ENCODE results near the gene PDE1A. TPM values are rescaled to one million over a fixed set of nuclear protein-coding genes. Genes with fewer than 3 reads are reported as not detected.

The PDE1A gene
- total RNA-seq, 4 donors from 2014 or later, result 72.3 to 101 (median 85.7) TPM

GRCh38 chr2:182248362-182248761, 178.5 kb downstream of the PDE1A start:
- Histone ChIP-seq H3K9me3 (no peaks in the 10 kb centered on the region), H3K27me3 (no peaks in the 10 kb centered on the region), H3K27ac (peak overlapping the region in 2 of 3 donors; percentile 15 to 44), H3K4me1 (peaks cover 7 to 18% of the 10 kb centered on the region in 2 donors), H3K36me3 (no peaks in the 10 kb centered on the region), H3K4me3 (replicated peaks in 1 of 3) (no peak overlapping the region)
- DNase-seq, result no peak
- no peak for TF ChIP-seq POLR2A (IDR thresholded peaks at IDR 0.05)
- TF ChIP-seq CTCF (IDR thresholded peaks at IDR 0.05), result no peak
- WGBS, 2 donors, result 70 to 72% methylated on average over 6 of the region's 6 CpGs
- intact Hi-C loops (cut with DNase I), result no loop called here

- DNase-seq, result no peak
- H3K36me3 ChIP-seq, result no peaks in the 10 kb centered on the region
- H3K27me3 ChIP-seq, result no peaks in the 10 kb centered on the region
- WGBS, 2 donors, result 82 to 92% methylated on average over 1 of the region's 1 CpG
- H3K4me1 ChIP-seq, result peaks cover 7 to 18% of the 10 kb centered on the region in 2 donors
- TF ChIP-seq CTCF (IDR thresholded peaks at IDR 0.05) (no peak), POLR2A (IDR thresholded peaks at IDR 0.05) (no peak)
- no peaks in the 10 kb centered on the region for H3K9me3 ChIP-seq
- intact Hi-C loops (cut with DNase I), result no loop called here
- no peak overlapping the region for H3K27ac ChIP-seq
- H3K4me3 ChIP-seq (replicated peaks in 1 of 3), result no peak overlapping the region
These were observed 179.0 kb downstream of the PDE1A start for GRCh38 chr2:182247831-182248230.

GRCh38 chr2:182245963-182246362, 180.9 kb downstream of the PDE1A start:
- H3K27me3 ChIP-seq, result no peaks in the 10 kb centered on the region
- no peaks in the 10 kb centered on the region for H3K9me3 ChIP-seq
- intact Hi-C loops (cut with DNase I), result no loop called here
- TF ChIP-seq POLR2A (IDR thresholded peaks at IDR 0.05) (no peak), CTCF (IDR thresholded peaks at IDR 0.05) (no peak)
- no peak for DNase-seq
- H3K36me3 ChIP-seq, result no peaks in the 10 kb centered on the region
- no peak overlapping the region for H3K4me3 ChIP-seq (replicated peaks in 1 of 3)
- H3K27ac ChIP-seq, result no peak overlapping the region
- H3K4me1 ChIP-seq, result peaks cover 11 to 19% of the 10 kb centered on the region in 2 donors

GRCh38 chr2:182242609-182243008, 184.2 kb downstream of the PDE1A start:
- H3K4me3 ChIP-seq (replicated peaks in 1 of 3), result no peak overlapping the region
- 75% methylated on average over 5 of the region's 5 CpGs for WGBS, 2 donors
- intact Hi-C loops (cut with DNase I), result no loop called here
- no peaks in the 10 kb centered on the region for H3K9me3 ChIP-seq
- TF ChIP-seq CTCF (IDR thresholded peaks at IDR 0.05) (no peak), POLR2A (IDR thresholded peaks at IDR 0.05) (no peak)
- H3K27me3 ChIP-seq, result no peaks in the 10 kb centered on the region
- no peak overlapping the region for H3K27ac ChIP-seq
- peak in 1 of 2 donors; percentile 19 for DNase-seq
- H3K4me1 ChIP-seq, result peaks cover 7 to 15% of the 10 kb centered on the region in 2 donors
- peaks cover 0 to 2% of the 10 kb centered on the region in 2 donors for H3K36me3 ChIP-seq

GRCh38 chr2:182241936-182242335, 184.9 kb downstream of the PDE1A start:
- intact Hi-C loops (cut with DNase I), result no loop called here
- Histone ChIP-seq H3K36me3 (peaks cover 0 to 2% of the 10 kb centered on the region in 2 donors), H3K27me3 (no peaks in the 10 kb centered on the region), H3K9me3 (no peaks in the 10 kb centered on the region), H3K4me1 (peaks cover 7 to 15% of the 10 kb centered on the region in 2 donors), H3K4me3 (replicated peaks in 1 of 3) (no peak overlapping the region), H3K27ac (peak overlapping the region in 2 of 3 donors; percentile 41 to 64)
- no peak for DNase-seq
- WGBS, 2 donors, result 91 to 97% methylated on average over 1 of the region's 1 CpG
- TF ChIP-seq CTCF (IDR thresholded peaks at IDR 0.05) (no peak), POLR2A (IDR thresholded peaks at IDR 0.05) (no peak)

Data from thyroid gland (tissue), 4 donors.